ENCODE results near the gene SEMA6A.

Gene SEMA6A

GRCh38 chr5:116451905-116452450 lies 122.6 kb downstream of the SEMA6A start:
- in situ Hi-C loops (cut with MboI; ENCODE audit: low pct_unique_long_range_greater_than_20kb, low sequenced_read_pairs, unreplicated experiment), result no loop called here
- DNase-seq (ENCODE audit: low spot score), result no peak
- no peak for TF ChIP-seq CTCF (IDR thresholded peaks at IDR 0.05; ENCODE audit: extremely low read depth, insufficient read depth, missing control alignments)

- in situ Hi-C loops (cut with MboI; ENCODE audit: low pct_unique_long_range_greater_than_20kb, low sequenced_read_pairs, unreplicated experiment), result no loop called here
- DNase-seq (ENCODE audit: low spot score), result no peak
Observed at GRCh38 chr5:116451066-116451465, 123.6 kb downstream of the SEMA6A start.

GRCh38 chr5:116449458-116449857 lies 125.2 kb downstream of the SEMA6A start:
- no peak for TF ChIP-seq CTCF (IDR thresholded peaks at IDR 0.05; ENCODE audit: extremely low read depth, insufficient read depth, missing control alignments)
- in situ Hi-C loops (cut with MboI; ENCODE audit: low pct_unique_long_range_greater_than_20kb, low sequenced_read_pairs, unreplicated experiment), result no loop called here

More at GRCh38 chr5:116451066-116451465, 123.6 kb downstream of the SEMA6A start:
- no peak for TF ChIP-seq CTCF (IDR thresholded peaks at IDR 0.05; ENCODE audit: extremely low read depth, insufficient read depth, missing control alignments)

GRCh38 chr5:116448870-116449427 lies 125.7 kb downstream of the SEMA6A start:
- in situ Hi-C loops (cut with MboI; ENCODE audit: low pct_unique_long_range_greater_than_20kb, low sequenced_read_pairs, unreplicated experiment), result no loop called here
- TF ChIP-seq CTCF (IDR thresholded peaks at IDR 0.05; ENCODE audit: extremely low read depth, insufficient read depth, missing control alignments), result no peak
- DNase-seq (ENCODE audit: low spot score), result no peak

More at GRCh38 chr5:116449458-116449857, 125.2 kb downstream of the SEMA6A start:
- DNase-seq (ENCODE audit: low spot score), result no peak

GRCh38 chr5:116448450-116448849 lies 126.2 kb downstream of the SEMA6A start:
- no peak for DNase-seq (ENCODE audit: low spot score)
- in situ Hi-C loops (cut with MboI; ENCODE audit: low pct_unique_long_range_greater_than_20kb, low sequenced_read_pairs, unreplicated experiment), result no loop called here
- no peak for TF ChIP-seq CTCF (IDR thresholded peaks at IDR 0.05; ENCODE audit: extremely low read depth, insufficient read depth, missing control alignments)

- TF ChIP-seq CTCF (IDR thresholded peaks at IDR 0.05; ENCODE audit: extremely low read depth, insufficient read depth, missing control alignments), result no peak
- in situ Hi-C loops (cut with MboI; ENCODE audit: low pct_unique_long_range_greater_than_20kb, low sequenced_read_pairs, unreplicated experiment), result no loop called here
Observed at GRCh38 chr5:116446356-116447005, 128.1 kb downstream of the SEMA6A start.

More at GRCh38 chr5:116446356-116447005, 128.1 kb downstream of the SEMA6A start:
- no peak for DNase-seq (ENCODE audit: low spot score)

All from GM13977 (cell line).